Esophagus muscularis mucosa (tissue), 4 donors: ENCODE data around the gene KCNQ5. TPM values are rescaled to one million over a fixed set of nuclear protein-coding genes. Genes with fewer than 3 reads are reported as not detected.

Source experiments
- DNase-seq: peaks from one replicate; pipeline ENCODE4 v3.0.0-alpha.2; 2017; ENCODE audit errors: extremely low spot score
- H3K27ac ChIP-seq, 4 donors: fragments of 200-600 bp; sonication (generic); replicated peaks in 1 of 4; 1 replicate in 3 of 4; 2 replicates in 1 of 4; pipeline ENCODE4 v1.5.1; 2016 to 2019; ENCODE audit warnings: mild to moderate bottlenecking in 1 of 4
- H3K27me3 ChIP-seq, 4 donors: fragments of 200-600 bp; sonication (generic); one replicate each; pipeline versions ENCODE4 v1.5.1 to v1.6.0; 2016 to 2019
- H3K36me3 ChIP-seq, 4 donors: fragments of 200-600 bp; sonication (generic); one replicate each; pipeline ENCODE4 v1.5.1; 2016 to 2019
- H3K4me1 ChIP-seq, 4 donors: fragments of 200-600 bp; sonication (generic); one replicate each; pipeline ENCODE4 v1.5.1; 2016 to 2019
- H3K4me3 ChIP-seq, 4 donors: fragments of 200-600 bp; sonication (generic); 1 replicate in 2 of 4; 2 replicates in 2 of 4; pipeline ENCODE4 v1.5.1; 2016 to 2019; ENCODE audit warnings: mild to moderate bottlenecking in 4 of 4, moderate library complexity in 1 of 4
- H3K9me3 ChIP-seq, 4 donors: fragments of 200-600 bp; sonication (generic); 1 replicate in 3 of 4; 2 replicates in 1 of 4; pipeline ENCODE4 v1.5.1; 2016 to 2019
- EP300 ChIP-seq: sonication (generic); formaldehyde crosslinking; IDR thresholded peaks from one replicate; pipeline ENCODE4 v1.6.1; 2017; ENCODE audit warnings: antibody characterized with exemption
- POLR2A ChIP-seq: fragments of 450-650 bp; IDR thresholded peaks from one replicate; pipeline ENCODE4 v1.6.1; 2017; ENCODE audit warnings: antibody characterized with exemption, moderate library complexity, mild to moderate bottlenecking, low read depth
- POLR2AphosphoS5 ChIP-seq, 2 donors: sonication (generic); formaldehyde crosslinking; IDR thresholded peaks; one replicate each; pipeline ENCODE4 v1.6.1; 2017; ENCODE audit warnings: antibody characterized with exemption in 2 of 2
- WGBS: methylation state at CpG from one replicate; pipeline ENCODE4 v1.1.5; 2018; 5-methylcytosine and 5-hydroxymethylcytosine counted together
- intact Hi-C: fragments of 100-400 bp; cut with DNase I; formaldehyde crosslinking; loops from one replicate; pipeline ENCODE4 v1.15.1; 2023
- total RNA-seq, 4 donors: library from RNA; depleted of rRNA; stranded (reverse); fragments of >200 nt; gene quantifications; one replicate each; pipeline versions ENCODE4 v1.1.0 to v1.2.1, GENCODE V29; 2016
- TF ChIP-seq, protein P1 (sequence below), 3 experiments: fragments of 200-600 bp in 2 of 3; fragments of 450-650 bp in 1 of 3; sonication (generic) in 2 of 3; IDR thresholded peaks; one replicate each; pipeline ENCODE4 v1.5.1; 2017 to 2019; ENCODE audit warnings: antibody characterized with exemption in 3 of 3, mild to moderate bottlenecking in 2 of 3, moderate library complexity in 1 of 3

KCNQ5 gene
- total RNA-seq, 4 donors from 2014 or later, result 1.2 to 2.2 (median 1.8) TPM

DNA sequence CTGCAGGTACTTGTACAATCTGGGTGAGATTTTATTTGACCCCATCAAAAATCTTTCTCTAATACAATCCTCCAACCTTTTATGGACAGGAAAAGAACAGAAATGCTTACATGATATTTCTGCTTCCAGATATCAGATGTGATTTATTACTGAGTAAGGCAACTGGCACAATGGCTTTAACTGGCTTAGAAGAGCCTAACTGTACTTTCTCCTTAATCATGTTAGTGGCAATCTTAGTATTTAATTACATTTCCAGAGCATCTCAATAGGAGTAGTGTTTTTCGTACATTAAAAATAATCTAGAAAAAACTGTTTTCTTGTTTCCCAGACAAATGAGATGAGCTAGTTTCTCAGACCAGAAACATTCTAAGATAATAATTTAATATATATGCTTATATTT, 251.6 kb downstream of the KCNQ5 start:
- TF ChIP-seq POLR2AphosphoS5 (IDR thresholded peaks at IDR 0.05) (no peak), POLR2A (no peak), EP300 (no peak)
- TF ChIP-seq, protein P1, sequence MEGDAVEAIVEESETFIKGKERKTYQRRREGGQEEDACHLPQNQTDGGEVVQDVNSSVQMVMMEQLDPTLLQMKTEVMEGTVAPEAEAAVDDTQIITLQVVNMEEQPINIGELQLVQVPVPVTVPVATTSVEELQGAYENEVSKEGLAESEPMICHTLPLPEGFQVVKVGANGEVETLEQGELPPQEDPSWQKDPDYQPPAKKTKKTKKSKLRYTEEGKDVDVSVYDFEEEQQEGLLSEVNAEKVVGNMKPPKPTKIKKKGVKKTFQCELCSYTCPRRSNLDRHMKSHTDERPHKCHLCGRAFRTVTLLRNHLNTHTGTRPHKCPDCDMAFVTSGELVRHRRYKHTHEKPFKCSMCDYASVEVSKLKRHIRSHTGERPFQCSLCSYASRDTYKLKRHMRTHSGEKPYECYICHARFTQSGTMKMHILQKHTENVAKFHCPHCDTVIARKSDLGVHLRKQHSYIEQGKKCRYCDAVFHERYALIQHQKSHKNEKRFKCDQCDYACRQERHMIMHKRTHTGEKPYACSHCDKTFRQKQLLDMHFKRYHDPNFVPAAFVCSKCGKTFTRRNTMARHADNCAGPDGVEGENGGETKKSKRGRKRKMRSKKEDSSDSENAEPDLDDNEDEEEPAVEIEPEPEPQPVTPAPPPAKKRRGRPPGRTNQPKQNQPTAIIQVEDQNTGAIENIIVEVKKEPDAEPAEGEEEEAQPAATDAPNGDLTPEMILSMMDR (IDR thresholded peaks at IDR 0.05), result no peak
- 83% methylated on average over 1 of the region's 1 CpG for WGBS
- Histone ChIP-seq H3K4me3 (no peak overlapping the region), H3K4me1 (peaks cover 0 to 8% (median 4%) of the 10 kb centered on the region in 4 donors), H3K27ac (no peak overlapping the region), H3K27me3 (no peaks in the 10 kb centered on the region), H3K9me3 (no peaks in the 10 kb centered on the region), H3K36me3 (no peaks in the 10 kb centered on the region)
- intact Hi-C loops, result no loop called here
- DNase-seq, result no peak

GRCh38 chr6:72876256-72876655, 254.4 kb downstream of the KCNQ5 start:
- Histone ChIP-seq H3K27me3 (no peaks in the 10 kb centered on the region), H3K27ac (no peak overlapping the region), H3K9me3 (no peaks in the 10 kb centered on the region), H3K4me1 (peaks cover 0 to 4% (median 0%) of the 10 kb centered on the region in 4 donors), H3K36me3 (no peaks in the 10 kb centered on the region), H3K4me3 (no peak overlapping the region)
- TF ChIP-seq EP300 (no peak), POLR2A (no peak), POLR2AphosphoS5 (IDR thresholded peaks at IDR 0.05) (no peak)
- TF ChIP-seq, protein P1 (IDR thresholded peaks at IDR 0.05), result no peak
- intact Hi-C loops, result no loop called here
- DNase-seq, result no peak

DNA sequence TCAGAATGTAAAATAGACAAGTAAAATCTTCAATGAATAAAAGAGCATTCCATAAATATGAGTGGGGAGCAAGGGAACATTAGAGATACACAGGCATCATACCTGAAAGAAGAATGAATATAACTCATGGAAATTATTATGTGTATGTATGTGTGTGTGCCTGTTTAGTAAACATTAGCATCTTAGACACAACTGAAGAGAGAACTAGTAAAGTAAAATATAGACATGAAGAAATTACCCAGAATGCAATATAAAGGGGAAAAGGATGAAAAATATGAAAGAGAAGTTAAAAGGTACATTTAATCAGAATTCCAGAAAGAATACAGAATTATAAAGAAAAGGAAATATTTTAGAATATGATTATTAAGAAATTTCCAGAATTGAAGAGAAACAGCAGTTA, 264.3 kb downstream of the KCNQ5 start:
- Histone ChIP-seq H3K27me3 (no peaks in the 10 kb centered on the region), H3K4me1 (no peaks in the 10 kb centered on the region), H3K4me3 (no peak overlapping the region), H3K27ac (no peak overlapping the region), H3K9me3 (no peaks in the 10 kb centered on the region), H3K36me3 (no peaks in the 10 kb centered on the region)
- TF ChIP-seq POLR2A (no peak), POLR2AphosphoS5 (IDR thresholded peaks at IDR 0.05) (no peak), EP300 (no peak)
- TF ChIP-seq, protein P1 (IDR thresholded peaks at IDR 0.05), result no peak
- DNase-seq, result no peak
- intact Hi-C loops, result no loop called here

- Histone ChIP-seq H3K27ac (no peak overlapping the region), H3K36me3 (no peaks in the 10 kb centered on the region), H3K9me3 (no peaks in the 10 kb centered on the region), H3K27me3 (no peaks in the 10 kb centered on the region), H3K4me3 (no peak overlapping the region), H3K4me1 (no peaks in the 10 kb centered on the region)
- 83% methylated on average over 1 of the region's 1 CpG for WGBS
- TF ChIP-seq EP300 (no peak), POLR2AphosphoS5 (IDR thresholded peaks at IDR 0.05) (no peak), POLR2A (no peak)
- TF ChIP-seq, protein P1 (IDR thresholded peaks at IDR 0.05), result no peak
- intact Hi-C loops, result no loop called here
- no peak for DNase-seq
Measured at GRCh38 chr6:72890233-72890632, 268.4 kb downstream of the KCNQ5 start.

DNA sequence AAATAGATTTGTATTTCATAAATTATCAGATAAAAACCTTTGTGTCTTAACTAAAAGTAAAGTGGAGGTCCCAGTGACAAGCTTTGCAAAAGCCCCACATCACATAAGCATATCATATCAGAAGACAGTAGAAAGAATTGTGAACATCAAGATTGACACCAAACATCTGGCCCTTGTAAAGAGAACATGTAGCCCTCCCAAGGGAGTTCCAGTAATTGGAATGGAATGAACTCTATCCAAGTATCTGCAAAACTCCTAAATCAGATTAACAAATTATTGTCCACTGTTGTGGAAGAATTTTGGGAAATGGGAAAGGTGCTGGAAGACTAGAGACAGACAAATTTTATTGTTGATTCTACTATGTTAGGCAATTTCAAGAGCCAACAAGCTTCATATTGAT, 268.8 kb downstream of the KCNQ5 start:
- intact Hi-C loops, result no loop called here
- DNase-seq, result no peak
- TF ChIP-seq, protein P1 (IDR thresholded peaks at IDR 0.05), result no peak
- no peak for TF ChIP-seq EP300
- TF ChIP-seq POLR2A, result no peak
- no peak for TF ChIP-seq POLR2AphosphoS5 (IDR thresholded peaks at IDR 0.05)
- Histone ChIP-seq H3K27ac (no peak overlapping the region), H3K36me3 (no peaks in the 10 kb centered on the region), H3K4me1 (no peaks in the 10 kb centered on the region), H3K9me3 (no peaks in the 10 kb centered on the region), H3K4me3 (no peak overlapping the region), H3K27me3 (no peaks in the 10 kb centered on the region)
